HEK293 (cell line): ENCODE results near the gene EMB.
"Not testable (repeated sequence)": the region's sequence is repeated elsewhere in the genome, so short reads cannot be mapped to it uniquely, and the experiment has no call there.

Source experiments
- SETDB1 ChIP-seq: IDR thresholded peaks from one replicate; pipeline ENCODE4 v1.6.1; 2017; ENCODE audit warnings: mild to moderate bottlenecking, low read length, moderate library complexity, mixed read lengths; ENCODE audit not compliant: insufficient read length
- TCF7L2 ChIP-seq: IDR thresholded peaks from 2 replicates; pipeline ENCODE4 v1.6.1; 2011; ENCODE audit warnings: low read depth, mild to moderate bottlenecking, inconsistent platforms, low read length, moderate library complexity, borderline replicate concordance
- ZBTB17 ChIP-seq: fragments of 450-650 bp; formaldehyde crosslinking; IDR thresholded peaks from 2 replicates; pipeline ENCODE4 v1.5.1; 2016; ENCODE audit warnings: missing biosample characterization, missing genetic modification characterization
- ZNF423 ChIP-seq: fragments of 450-650 bp; formaldehyde crosslinking; IDR thresholded peaks from 2 replicates; pipeline ENCODE4 v1.5.1; 2016; ENCODE audit warnings: missing biosample characterization, missing genetic modification characterization
- TF ChIP-seq, protein P1 (sequence below): fragments of 450-650 bp; formaldehyde crosslinking; IDR thresholded peaks from 2 replicates; pipeline ENCODE4 v1.5.1; 2016; ENCODE audit warnings: missing biosample characterization, missing genetic modification characterization
- TF ChIP-seq, protein P2 (sequence below): fragments of 450-650 bp; formaldehyde crosslinking; IDR thresholded peaks from 2 replicates; pipeline ENCODE4 v1.5.1; 2016; ENCODE audit warnings: missing biosample characterization, missing genetic modification characterization
- TF ChIP-seq, protein P3 (sequence below): fragments of 450-650 bp; formaldehyde crosslinking; IDR thresholded peaks from 2 replicates; pipeline ENCODE4 v1.5.1; 2016; ENCODE audit warnings: missing biosample characterization, missing genetic modification characterization, low read depth
- TF ChIP-seq, protein P4 (sequence below): fragments of 450-650 bp; formaldehyde crosslinking; IDR thresholded peaks from 2 replicates; pipeline ENCODE4 v1.5.1; 2016; ENCODE audit warnings: missing biosample characterization, missing genetic modification characterization

DNA sequence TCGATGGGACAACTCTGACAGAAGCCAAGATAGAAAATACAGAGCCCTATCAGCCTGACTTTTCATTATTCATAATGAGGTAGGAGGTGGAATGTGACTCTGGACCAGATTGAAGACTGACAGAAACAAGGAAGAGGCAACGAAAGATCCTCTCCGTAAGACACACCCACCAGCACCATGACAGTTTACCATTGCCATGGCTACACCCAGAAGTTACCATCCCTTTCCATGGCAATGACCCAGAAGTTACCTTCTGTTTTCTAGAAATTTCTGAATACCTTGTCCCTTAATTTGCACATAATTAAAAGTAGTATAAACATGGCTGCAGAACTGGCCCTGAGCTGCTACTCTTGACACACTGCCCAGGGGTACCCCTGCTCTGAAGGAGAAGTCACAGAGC, 24.5 kb downstream of the EMB start:
- TF ChIP-seq, protein P1, sequence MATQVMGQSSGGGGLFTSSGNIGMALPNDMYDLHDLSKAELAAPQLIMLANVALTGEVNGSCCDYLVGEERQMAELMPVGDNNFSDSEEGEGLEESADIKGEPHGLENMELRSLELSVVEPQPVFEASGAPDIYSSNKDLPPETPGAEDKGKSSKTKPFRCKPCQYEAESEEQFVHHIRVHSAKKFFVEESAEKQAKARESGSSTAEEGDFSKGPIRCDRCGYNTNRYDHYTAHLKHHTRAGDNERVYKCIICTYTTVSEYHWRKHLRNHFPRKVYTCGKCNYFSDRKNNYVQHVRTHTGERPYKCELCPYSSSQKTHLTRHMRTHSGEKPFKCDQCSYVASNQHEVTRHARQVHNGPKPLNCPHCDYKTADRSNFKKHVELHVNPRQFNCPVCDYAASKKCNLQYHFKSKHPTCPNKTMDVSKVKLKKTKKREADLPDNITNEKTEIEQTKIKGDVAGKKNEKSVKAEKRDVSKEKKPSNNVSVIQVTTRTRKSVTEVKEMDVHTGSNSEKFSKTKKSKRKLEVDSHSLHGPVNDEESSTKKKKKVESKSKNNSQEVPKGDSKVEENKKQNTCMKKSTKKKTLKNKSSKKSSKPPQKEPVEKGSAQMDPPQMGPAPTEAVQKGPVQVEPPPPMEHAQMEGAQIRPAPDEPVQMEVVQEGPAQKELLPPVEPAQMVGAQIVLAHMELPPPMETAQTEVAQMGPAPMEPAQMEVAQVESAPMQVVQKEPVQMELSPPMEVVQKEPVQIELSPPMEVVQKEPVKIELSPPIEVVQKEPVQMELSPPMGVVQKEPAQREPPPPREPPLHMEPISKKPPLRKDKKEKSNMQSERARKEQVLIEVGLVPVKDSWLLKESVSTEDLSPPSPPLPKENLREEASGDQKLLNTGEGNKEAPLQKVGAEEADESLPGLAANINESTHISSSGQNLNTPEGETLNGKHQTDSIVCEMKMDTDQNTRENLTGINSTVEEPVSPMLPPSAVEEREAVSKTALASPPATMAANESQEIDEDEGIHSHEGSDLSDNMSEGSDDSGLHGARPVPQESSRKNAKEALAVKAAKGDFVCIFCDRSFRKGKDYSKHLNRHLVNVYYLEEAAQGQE = not testable (repeated sequence)
- TF ChIP-seq, protein P2, sequence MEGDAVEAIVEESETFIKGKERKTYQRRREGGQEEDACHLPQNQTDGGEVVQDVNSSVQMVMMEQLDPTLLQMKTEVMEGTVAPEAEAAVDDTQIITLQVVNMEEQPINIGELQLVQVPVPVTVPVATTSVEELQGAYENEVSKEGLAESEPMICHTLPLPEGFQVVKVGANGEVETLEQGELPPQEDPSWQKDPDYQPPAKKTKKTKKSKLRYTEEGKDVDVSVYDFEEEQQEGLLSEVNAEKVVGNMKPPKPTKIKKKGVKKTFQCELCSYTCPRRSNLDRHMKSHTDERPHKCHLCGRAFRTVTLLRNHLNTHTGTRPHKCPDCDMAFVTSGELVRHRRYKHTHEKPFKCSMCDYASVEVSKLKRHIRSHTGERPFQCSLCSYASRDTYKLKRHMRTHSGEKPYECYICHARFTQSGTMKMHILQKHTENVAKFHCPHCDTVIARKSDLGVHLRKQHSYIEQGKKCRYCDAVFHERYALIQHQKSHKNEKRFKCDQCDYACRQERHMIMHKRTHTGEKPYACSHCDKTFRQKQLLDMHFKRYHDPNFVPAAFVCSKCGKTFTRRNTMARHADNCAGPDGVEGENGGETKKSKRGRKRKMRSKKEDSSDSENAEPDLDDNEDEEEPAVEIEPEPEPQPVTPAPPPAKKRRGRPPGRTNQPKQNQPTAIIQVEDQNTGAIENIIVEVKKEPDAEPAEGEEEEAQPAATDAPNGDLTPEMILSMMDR = not testable (repeated sequence)
- TF ChIP-seq, protein P3, sequence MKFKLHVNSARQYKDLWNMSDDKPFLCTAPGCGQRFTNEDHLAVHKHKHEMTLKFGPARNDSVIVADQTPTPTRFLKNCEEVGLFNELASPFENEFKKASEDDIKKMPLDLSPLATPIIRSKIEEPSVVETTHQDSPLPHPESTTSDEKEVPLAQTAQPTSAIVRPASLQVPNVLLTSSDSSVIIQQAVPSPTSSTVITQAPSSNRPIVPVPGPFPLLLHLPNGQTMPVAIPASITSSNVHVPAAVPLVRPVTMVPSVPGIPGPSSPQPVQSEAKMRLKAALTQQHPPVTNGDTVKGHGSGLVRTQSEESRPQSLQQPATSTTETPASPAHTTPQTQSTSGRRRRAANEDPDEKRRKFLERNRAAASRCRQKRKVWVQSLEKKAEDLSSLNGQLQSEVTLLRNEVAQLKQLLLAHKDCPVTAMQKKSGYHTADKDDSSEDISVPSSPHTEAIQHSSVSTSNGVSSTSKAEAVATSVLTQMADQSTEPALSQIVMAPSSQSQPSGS (tag by site-specific recombination) = not testable (repeated sequence)
- not testable (repeated sequence) for TF ChIP-seq ZBTB17; ZNF423 (tag by site-specific recombination); TCF7L2; SETDB1
- TF ChIP-seq, protein P4, sequence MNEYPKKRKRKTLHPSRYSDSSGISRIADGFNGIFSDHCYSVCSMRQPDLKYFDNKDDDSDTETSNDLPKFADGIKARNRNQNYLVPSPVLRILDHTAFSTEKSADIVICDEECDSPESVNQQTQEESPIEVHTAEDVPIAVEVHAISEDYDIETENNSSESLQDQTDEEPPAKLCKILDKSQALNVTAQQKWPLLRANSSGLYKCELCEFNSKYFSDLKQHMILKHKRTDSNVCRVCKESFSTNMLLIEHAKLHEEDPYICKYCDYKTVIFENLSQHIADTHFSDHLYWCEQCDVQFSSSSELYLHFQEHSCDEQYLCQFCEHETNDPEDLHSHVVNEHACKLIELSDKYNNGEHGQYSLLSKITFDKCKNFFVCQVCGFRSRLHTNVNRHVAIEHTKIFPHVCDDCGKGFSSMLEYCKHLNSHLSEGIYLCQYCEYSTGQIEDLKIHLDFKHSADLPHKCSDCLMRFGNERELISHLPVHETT (tag by site-specific recombination) = not testable (repeated sequence)
